ENCODE measurements around the gene JPH4.
"Not testable (repeated sequence)": the region's sequence is repeated elsewhere in the genome, so short reads cannot be mapped to it uniquely, and the experiment has no call there.

JPH4 gene

DNA sequence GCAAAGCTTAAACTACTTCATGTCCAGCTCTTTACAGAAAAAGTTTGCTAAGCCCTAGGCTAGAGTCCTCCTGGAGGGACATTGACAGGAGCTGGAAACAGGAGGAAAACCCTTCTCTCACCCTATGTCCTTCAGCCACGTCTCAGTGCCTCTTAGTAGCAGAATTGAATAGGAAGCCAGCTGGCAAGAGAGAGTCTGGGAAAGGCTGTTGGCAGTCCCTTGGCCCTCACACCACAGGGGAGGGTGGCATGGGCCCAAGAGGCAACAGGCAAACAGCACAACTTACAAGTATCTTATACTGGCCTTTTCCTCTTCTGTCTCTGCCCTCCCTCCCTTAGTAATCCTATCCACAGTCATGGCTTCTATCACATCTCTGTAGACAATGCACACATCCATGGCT lies 29.9 kb upstream of the JPH4 start:
- DNase-seq (ENCODE audit: low read depth), result no peak

DNA sequence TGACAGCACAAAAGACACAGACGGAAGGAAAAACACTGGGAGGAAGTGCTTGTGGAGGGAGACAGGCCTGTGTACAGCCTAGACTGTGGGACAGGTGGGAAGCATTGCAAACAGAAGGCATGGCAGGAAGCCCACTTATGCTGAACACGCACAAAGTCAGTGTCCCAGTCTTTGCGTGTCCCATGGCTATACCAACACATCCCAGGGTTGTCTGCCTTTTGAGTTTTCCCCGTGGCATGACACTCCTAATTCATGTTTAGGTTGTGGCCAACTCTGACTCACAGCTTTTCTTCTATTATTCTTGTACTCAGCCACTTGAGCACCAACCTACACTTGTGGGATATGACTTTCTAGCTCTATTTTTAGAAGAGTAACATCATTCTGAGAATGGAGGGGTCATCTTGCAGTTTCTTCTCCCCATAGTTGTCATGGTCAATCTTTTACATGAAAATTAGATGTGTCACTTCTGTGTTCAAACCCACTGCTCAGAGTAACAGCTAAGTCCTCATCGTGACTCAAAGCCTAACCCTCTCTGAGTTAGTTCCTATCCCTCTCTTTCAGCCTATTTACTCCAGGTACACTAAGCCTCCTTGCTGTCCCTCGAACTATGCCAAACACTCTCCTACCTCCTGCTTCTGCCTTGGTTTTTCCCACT lies 27.5 kb upstream of the JPH4 start:
- DNase-seq (ENCODE audit: low read depth), result no peak

GRCh38 chr14:23604675-23605170 lies 26.1 kb upstream of the JPH4 start:
- no peak for DNase-seq (ENCODE audit: low read depth)

- no peak for DNase-seq (ENCODE audit: low read depth)
Measured at GRCh38 chr14:23604148-23604547, 25.6 kb upstream of the JPH4 start.

DNA sequence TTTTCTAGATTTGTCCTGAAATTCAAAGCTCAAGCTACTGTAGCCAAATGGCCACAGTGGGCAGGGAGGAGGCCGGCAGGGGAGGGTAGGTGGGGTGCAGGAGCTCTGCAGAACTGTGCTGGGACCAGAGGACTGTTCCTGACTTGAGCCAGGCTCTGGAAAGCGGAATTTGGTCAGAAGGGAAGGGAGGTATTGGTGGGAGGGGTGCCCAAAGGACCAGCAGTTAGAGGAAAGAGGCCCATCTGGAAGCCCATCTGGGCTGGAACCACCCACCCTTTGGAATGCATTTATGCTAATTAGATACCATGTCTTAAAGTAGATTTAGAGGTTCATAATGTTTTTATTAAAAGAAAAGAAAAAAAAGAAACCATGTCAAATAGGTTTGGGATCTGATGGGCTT lies 24.5 kb upstream of the JPH4 start:
- DNase-seq (ENCODE audit: low read depth), result no peak

- no peak for DNase-seq (ENCODE audit: low read depth)
Measured at GRCh38 chr14:23602181-23603095, 23.8 kb upstream of the JPH4 start.

- DNase-seq (ENCODE audit: low read depth), result no peak
Measured at GRCh38 chr14:23601845-23602180, 23.2 kb upstream of the JPH4 start.

GRCh38 chr14:23601424-23601823 lies 22.8 kb upstream of the JPH4 start:
- no peak for DNase-seq (ENCODE audit: low read depth)

DNA sequence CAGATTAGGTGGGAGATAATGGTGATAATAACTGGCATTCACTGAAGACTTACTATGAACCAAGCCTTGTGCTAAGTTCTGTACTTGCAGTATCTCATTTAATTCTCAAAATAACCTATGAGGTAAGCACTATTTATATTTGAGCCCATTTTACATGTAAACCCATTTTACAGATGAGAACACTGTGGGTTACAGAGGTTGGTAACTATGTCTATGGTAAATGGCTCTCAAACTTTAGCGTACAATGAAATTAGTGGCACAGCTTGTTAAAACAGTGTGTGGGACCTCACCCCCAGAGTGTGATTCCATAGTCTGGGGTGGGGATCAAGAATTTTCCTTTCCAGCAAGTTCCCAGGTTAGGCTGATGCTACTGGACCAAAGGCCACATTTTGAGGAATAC lies 22.2 kb upstream of the JPH4 start:
- DNase-seq (ENCODE audit: low read depth), result no peak

GRCh38 chr14:23600322-23600707 lies 21.7 kb upstream of the JPH4 start:
- no peak for DNase-seq (ENCODE audit: low read depth)

GRCh38 chr14:23594191-23594590 lies 15.6 kb upstream of the JPH4 start:
- not testable (repeated sequence) for DNase-seq (ENCODE audit: low read depth)

DNA sequence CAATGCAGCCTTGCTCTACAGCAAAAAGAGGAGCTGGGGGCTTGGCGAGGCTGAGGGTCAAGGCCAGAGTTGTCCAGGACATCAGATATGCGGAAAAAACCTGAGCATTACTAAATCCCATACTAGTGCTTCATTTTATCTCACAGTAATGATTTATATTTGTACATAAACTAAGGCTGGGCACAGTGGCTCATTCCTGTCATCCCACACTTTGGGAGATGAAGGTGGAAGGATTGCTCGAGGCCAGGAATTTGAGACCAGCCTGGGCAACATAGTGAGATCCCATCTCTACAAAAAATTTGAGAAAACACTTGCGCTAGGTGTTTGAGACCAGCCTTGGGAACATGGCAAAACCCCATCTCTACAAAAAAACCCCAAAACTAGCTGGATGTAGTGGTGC lies 11.6 kb upstream of the JPH4 start:
- no peak for DNase-seq (ENCODE audit: low read depth)

DNA sequence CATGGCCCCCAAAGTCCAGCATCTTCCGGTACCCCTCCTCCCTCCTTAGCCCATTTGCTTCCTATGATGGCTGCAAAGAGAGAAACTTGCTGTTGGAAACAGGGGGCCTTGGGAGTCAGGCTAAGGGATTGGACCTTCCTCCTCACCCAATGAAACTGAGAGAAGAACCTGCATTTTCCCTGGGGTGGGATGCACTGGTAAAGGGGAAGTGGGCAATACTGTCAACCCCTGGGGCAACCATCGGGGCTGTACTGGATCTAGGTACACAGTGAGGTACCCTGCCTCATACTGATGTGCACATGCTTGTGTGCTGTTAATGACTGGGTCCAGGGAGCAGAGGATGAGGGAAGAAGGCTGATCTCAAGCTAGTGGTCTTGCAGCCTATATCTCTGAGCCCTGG lies 11.0 kb upstream of the JPH4 start:
- DNase-seq (ENCODE audit: low read depth), result no peak

DNA sequence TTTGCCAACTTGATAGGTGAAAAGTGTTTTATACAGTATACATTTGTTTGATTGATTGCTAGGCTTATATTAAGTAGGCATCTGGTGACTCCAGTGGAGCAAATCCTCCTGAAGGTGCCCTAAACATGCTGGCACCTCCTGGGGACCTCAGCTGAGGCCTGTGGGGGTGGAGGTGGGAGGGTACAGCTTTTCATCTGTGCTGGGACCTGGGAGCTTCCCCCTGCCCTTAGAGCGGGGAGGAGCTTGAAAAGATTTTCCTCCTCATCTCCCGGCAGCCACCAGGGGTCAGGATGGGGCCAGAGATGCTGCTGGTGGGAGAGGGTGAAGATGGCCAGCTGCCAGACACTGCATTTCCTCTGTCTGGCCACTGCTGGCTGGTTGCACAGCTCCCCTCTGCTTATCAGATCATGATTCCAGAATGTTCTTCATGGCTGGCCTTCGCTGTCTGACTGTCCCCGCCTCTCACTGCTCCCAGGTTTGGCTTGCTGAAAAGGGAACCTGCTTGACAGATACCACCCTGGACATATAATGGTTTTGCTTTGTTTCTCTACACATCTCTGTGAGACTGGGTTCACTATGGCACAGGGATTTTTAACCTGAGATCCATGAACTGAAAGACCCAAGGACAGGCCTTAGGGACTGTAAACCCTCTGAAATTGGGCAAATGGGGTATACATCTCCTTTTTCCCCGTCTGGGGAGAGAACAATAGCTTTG lies 10.5 kb upstream of the JPH4 start:
- DNase-seq (ENCODE audit: low read depth), result peak; percentile 61

DNA sequence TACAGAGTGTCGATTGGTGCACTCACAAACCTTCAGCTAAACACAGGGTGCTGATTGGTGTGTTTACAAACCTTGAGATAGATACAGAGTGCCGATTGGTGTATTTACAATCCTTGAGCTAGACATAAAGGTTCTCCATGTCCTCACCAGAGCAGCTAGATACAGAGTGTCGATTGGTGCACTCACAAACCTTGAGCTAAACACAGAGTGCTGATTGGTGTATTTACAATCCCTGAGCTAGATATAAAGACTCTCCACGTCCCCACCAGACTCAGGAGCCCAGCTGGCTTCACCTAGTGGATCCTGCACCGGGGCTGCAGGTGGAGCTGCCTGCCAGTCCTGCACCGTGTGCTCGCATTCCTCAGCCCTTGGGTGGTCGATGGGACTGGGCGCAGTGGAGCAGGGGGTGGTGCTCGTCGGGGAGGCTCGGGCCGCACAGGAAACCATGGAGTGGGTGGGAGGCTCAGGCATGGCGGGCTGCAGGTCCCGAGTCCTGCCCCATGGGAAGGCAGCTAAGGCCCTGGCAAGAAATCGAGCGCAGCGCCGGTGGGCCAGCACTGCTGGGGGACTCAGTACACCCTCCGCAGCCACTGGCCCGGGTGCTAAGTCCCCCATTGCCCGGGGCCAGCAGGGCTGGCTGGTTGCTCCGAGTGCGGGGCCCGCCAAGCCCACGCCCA lies 6.1 kb upstream of the JPH4 start:
- not testable (repeated sequence) for DNase-seq (ENCODE audit: low read depth)

DNA sequence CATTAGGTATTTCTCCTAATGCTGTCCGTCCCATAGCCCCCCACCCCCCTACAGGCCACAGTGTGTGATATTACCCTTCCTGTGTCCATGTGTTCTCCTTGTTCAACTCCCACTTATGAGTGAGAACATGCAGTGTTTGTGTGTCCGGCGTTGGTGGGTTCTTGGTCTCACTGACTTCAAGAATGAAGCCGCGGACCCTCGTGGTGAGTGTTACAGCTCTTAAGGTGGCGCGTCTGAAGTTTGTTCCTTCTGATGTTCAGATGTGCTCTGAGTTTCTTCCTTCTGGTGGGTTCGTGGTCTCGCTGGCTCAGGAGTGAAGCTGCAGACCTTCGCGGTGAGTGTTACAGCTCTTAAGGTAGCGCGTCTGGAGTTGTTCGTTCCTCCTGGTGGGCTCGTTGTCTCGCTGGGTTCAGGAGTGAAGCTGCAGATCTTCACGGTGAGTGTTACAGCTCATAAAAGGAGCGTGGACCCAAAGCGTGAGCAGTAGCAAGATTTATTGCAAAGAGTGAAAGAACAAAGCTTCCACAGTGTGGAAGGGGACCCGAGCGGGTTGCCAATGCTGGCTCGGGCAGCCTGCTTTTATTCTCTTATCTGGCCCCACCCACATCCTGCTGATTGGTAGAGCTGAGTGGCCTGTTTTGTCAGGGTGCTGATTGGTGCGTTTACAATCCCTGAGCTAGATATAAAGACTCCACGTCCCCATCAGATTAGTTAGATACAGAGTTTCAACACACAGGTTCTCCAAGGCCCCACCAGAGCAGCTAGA lies 5.4 kb upstream of the JPH4 start:
- not testable (repeated sequence) for DNase-seq (ENCODE audit: low read depth)

- no peak for DNase-seq (ENCODE audit: low read depth)
Measured at GRCh38 chr14:23582906-23583760, 4.5 kb upstream of the JPH4 start.

GRCh38 chr14:23580948-23581281 lies 2.3 kb upstream of the JPH4 start:
- no peak for DNase-seq (ENCODE audit: low read depth)

- DNase-seq (ENCODE audit: low read depth), result no peak
Measured at GRCh38 chr14:23580152-23580926, 1.7 kb upstream of the JPH4 start.

DNA sequence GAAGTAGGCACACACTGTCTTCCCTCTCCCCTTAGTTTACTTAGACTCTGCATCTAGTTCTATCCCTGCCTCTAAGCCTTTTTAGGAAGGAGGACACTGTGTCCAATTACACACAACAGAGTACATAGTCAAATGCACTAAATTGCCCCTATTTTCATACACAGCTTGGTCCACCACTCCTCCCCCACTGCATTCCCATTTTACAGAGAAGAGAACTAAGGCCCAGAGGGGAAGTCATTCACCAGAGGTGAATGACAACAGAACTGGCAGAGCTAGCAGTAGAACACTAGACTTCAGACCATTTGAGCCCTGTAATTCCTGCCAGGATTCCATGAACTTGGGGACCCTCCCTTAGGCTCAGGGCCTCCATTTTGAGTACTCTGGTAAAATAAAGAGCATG lies 1.1 kb upstream of the JPH4 start:
- no peak for DNase-seq (ENCODE audit: low read depth)

All from stimulated activated CD8-positive, alpha-beta memory T cell treated with anti-CD3 and anti-CD28 coated beads, Interleukin-7, amount 100 ng/mL, for 24 hours (primary cell).